Common myeloid progenitor, CD34-positive (primary cell): Measurements from ENCODE around the gene IL1RAP.

Source experiments
- CTCF ChIA-PET: fragments of 350-600 bp; sonication (Branson Sonifier 250); formaldehyde crosslinking; loops from one replicate; lab custom pipeline; 2021; ENCODE audit warnings: antibody characterized with exemption; lab: Charles Lee
- POLR2A ChIA-PET: fragments of 350-600 bp; sonication (Branson Sonifier 250); formaldehyde crosslinking; loops from one replicate; lab custom pipeline; 2021; ENCODE audit warnings: antibody characterized with exemption; lab: Charles Lee
- DNase-seq, 3 donors: peaks; one replicate each; pipeline versions ENCODE4 v3.0.0 to v3.0.0-alpha.2; 2013
- H3K27ac ChIP-seq, 2 experiments: 1 replicate in 1 of 2; 2 replicates in 1 of 2; pipeline ENCODE4 v1.7.0; 2013; ENCODE audit warnings: inconsistent platforms in 2 of 2, low read length in 2 of 2, mild to moderate bottlenecking in 2 of 2, low read depth in 1 of 2, moderate library complexity in 1 of 2; ENCODE audit not compliant: severe bottlenecking in 2 of 2, insufficient read depth in 1 of 2, poor library complexity in 1 of 2
- H3K27me3 ChIP-seq, 5 experiments: replicated peaks in 2 of 5; 1 replicate in 3 of 5; 2 replicates in 2 of 5; pipeline versions ENCODE4 v1.6.1 to v1.7.0; 2013; ENCODE audit warnings: low read length in 4 of 5, mild to moderate bottlenecking in 2 of 5, moderate library complexity in 2 of 5, inconsistent platforms in 1 of 5; ENCODE audit not compliant: insufficient read depth in 5 of 5, control insufficient read depth in 4 of 5
- H3K36me3 ChIP-seq, 4 experiments: 1 replicate in 2 of 4; 2 replicates in 2 of 4; pipeline versions ENCODE4 v1.6.1 to v1.7.0; 2013; ENCODE audit warnings: low read length in 3 of 4, control low read depth in 1 of 4, mild to moderate bottlenecking in 1 of 4; ENCODE audit not compliant: control insufficient read depth in 4 of 4, insufficient read depth in 4 of 4
- H3K4me1 ChIP-seq, 4 experiments: 1 replicate in 3 of 4; 2 replicates in 1 of 4; pipeline versions ENCODE4 v1.6.1 to v1.7.1; 2013; ENCODE audit warnings: low read length in 3 of 4, mild to moderate bottlenecking in 3 of 4, control low read depth in 1 of 4, inconsistent platforms in 1 of 4, moderate library complexity in 1 of 4; ENCODE audit not compliant: control insufficient read depth in 4 of 4, insufficient read depth in 4 of 4; ENCODE audit errors: control extremely low read depth in 1 of 4
- H3K4me3 ChIP-seq, 7 experiments: 1 replicate in 4 of 7; 2 replicates in 3 of 7; pipeline versions ENCODE4 v1.5.1 to v1.7.0; 2013; ENCODE audit warnings: mild to moderate bottlenecking in 7 of 7, low read length in 6 of 7, moderate library complexity in 6 of 7, inconsistent platforms in 2 of 7, low read depth in 2 of 7, control low read depth in 1 of 7; ENCODE audit not compliant: insufficient read depth in 4 of 7, control insufficient read depth in 1 of 7; ENCODE audit errors: extremely low read depth in 1 of 7
- H3K9me3 ChIP-seq, 5 experiments: 1 replicate in 4 of 5; 2 replicates in 1 of 5; pipeline versions ENCODE4 v1.6.1 to v1.7.1; 2013; ENCODE audit warnings: low read length in 4 of 5, mild to moderate bottlenecking in 2 of 5, inconsistent platforms in 1 of 5, low read depth in 1 of 5, moderate library complexity in 1 of 5; ENCODE audit not compliant: control insufficient read depth in 4 of 5, insufficient read depth in 2 of 5; ENCODE audit errors: control extremely low read depth in 1 of 5
- WGBS: methylation state at CpG from one replicate; pipeline ENCODE4 v1.1.5; 2013; ENCODE audit not compliant: insufficient coverage; 5-methylcytosine and 5-hydroxymethylcytosine counted together

The IL1RAP gene

DNA sequence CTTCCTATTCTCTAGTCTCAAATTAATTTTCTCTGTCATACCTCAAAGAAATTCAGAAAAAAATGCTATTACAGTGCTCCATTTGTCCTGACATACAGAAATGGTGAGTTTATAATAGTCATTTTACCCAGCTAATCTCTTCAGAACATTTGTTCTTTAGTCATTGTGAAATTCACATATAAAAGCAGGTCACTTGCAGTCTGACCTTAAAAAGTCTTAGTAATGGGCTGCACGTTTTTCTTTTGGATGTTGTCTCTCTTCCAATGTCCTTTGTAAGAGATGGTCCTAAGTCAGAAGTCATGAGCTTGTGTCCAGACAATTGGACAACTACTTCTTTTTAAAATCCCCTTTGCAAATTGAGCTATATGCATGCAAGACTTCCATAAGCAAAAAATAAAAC lies 17.0 kb upstream of the IL1RAP start:
- Histone ChIP-seq H3K36me3 (no peaks in the 10 kb centered on the region), H3K27ac (no peak overlapping the region), H3K4me1 (no peaks in the 10 kb centered on the region), H3K4me3 (no peak overlapping the region), H3K9me3 (no peaks in the 10 kb centered on the region), H3K27me3 (peaks cover 0 to 84% (median 39%) of the 10 kb centered on the region in 5 experiments)
- CTCF ChIA-PET, result interaction anchor here (1.0 kb wide), 1 partner anchor 30 kb away, joined by 4 read pairs; no protein-coding TSS in a partner anchor
- WGBS, result no CpG with 5 or more reads among the region's 1 CpG
- DNase-seq, result no peak
- POLR2A ChIA-PET, result no interaction called here

- peaks cover 0 to 84% (median 41%) of the 10 kb centered on the region in 5 experiments for H3K27me3 ChIP-seq
- H3K36me3 ChIP-seq, result no peaks in the 10 kb centered on the region
- H3K4me1 ChIP-seq, result no peaks in the 10 kb centered on the region
- H3K4me3 ChIP-seq, result no peak overlapping the region
- no peak overlapping the region for H3K27ac ChIP-seq
- no peak for DNase-seq
- CTCF ChIA-PET, result interaction anchor here (2.5 kb wide), 1 partner anchor 10 kb away, joined by 8 read pairs; no protein-coding TSS in a partner anchor
- H3K9me3 ChIP-seq, result no peaks in the 10 kb centered on the region
- 97% methylated on average over 3 of the region's 3 CpGs for WGBS
- POLR2A ChIA-PET, result no interaction called here
Observed at GRCh38 chr3:190497811-190498210, 16.1 kb upstream of the IL1RAP start.

GRCh38 chr3:190498293-190498692 lies 15.6 kb upstream of the IL1RAP start:
- H3K27me3 ChIP-seq, result peaks cover 0 to 84% (median 37%) of the 10 kb centered on the region in 5 experiments
- ChIA-PET CTCF (interaction anchor here (1.1 to 2.5 kb wide), 6 partner anchors 11 to 78 kb away, joined by 3 to 8 read pairs (median 5); partner anchors contain the start of gene IL1RAP), POLR2A (no interaction called here)
- H3K36me3 ChIP-seq, result no peaks in the 10 kb centered on the region
- H3K27ac ChIP-seq, result no peak overlapping the region
- WGBS, result no CpG with 5 or more reads among the region's 2 CpGs
- no peaks in the 10 kb centered on the region for H3K9me3 ChIP-seq
- DNase-seq, result no peak
- no peak overlapping the region for H3K4me3 ChIP-seq
- H3K4me1 ChIP-seq, result no peaks in the 10 kb centered on the region

DNA sequence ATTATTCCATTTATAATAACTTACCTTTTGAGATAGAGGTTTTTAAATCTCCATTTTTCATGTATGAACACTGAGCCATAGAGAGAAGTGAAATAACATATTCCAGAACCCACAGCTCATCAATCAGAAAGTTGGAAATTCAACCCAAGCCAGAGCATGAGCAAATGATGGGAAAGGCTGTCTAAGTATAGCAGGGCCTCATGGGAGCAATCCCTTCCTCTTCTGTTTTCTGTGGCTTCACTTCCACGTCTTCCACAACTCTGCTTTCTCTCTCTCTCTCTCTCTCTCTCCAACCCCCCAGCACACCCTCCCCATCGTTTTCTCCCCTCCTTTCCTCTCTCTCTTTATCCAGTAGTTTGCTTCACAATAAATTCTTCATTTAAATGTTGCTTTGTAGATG lies 14.8 kb upstream of the IL1RAP start:
- H3K9me3 ChIP-seq, result no peaks in the 10 kb centered on the region
- CTCF ChIA-PET, result interaction anchor here (0.6 to 2.5 kb wide), 8 partner anchors 12 to 198 kb away, joined by 3 to 8 read pairs (median 4); partner anchors contain the start of gene IL1RAP
- POLR2A ChIA-PET, result no interaction called here
- no CpG with 5 or more reads among the region's 2 CpGs for WGBS
- H3K4me3 ChIP-seq, result no peak overlapping the region
- H3K4me1 ChIP-seq, result no peaks in the 10 kb centered on the region
- H3K27ac ChIP-seq, result no peak overlapping the region
- H3K27me3 ChIP-seq, result peaks cover 0 to 86% (median 34%) of the 10 kb centered on the region in 5 experiments
- DNase-seq, result no peak
- H3K36me3 ChIP-seq, result no peaks in the 10 kb centered on the region

GRCh38 chr3:190502946-190503345 lies 10.9 kb upstream of the IL1RAP start:
- Histone ChIP-seq H3K4me3 (no peak overlapping the region), H3K27ac (no peak overlapping the region), H3K27me3 (peaks cover 0 to 77% (median 32%) of the 10 kb centered on the region in 5 experiments), H3K4me1 (no peaks in the 10 kb centered on the region), H3K36me3 (no peaks in the 10 kb centered on the region), H3K9me3 (no peaks in the 10 kb centered on the region)
- DNase-seq, result no peak
- ChIA-PET CTCF (interaction anchor here (1.5 kb wide), 1 partner anchor 10 kb away, joined by 4 read pairs; no protein-coding TSS in a partner anchor), POLR2A (no interaction called here)
- no CpG with 5 or more reads among the region's 3 CpGs for WGBS

DNA sequence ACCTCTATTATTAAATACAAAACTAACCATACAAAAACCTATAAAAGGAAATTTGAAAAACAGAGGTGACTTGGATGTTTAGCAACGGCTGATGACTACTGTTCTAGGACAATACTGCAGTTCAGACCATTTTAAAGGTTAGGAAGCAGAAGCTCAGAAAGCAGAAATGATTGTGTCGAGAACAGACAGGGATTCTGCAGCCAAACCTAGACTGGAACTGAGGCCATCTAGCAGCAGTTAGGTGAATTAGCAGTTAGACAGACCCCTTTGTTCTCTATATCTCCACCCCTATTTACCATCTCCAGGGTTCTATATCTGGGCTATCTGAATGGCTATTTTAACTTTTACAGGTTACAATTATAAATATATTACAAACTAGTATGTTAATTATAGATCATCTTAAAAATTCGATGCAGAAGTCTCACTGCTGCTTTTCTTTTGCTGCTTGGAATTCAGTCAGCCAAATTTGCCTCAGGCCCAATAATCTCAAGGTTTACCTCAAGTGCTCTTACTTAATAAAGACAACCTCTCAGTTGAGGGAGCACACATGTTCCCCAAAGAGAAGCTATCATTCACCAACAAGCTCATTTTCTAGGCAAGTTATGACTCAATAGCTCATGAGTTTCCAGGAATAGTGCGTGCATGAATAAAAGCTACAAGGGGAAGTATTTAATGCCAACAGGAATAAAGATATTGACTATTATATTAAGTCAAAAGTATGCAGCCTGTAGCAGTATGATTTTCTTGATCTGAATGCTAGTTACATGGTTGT lies 9.3 kb upstream of the IL1RAP start:
- no peaks in the 10 kb centered on the region for H3K36me3 ChIP-seq
- peak in 2 of 3 donors; percentile 55 to 58 for DNase-seq
- ChIA-PET POLR2A (interaction anchor here (0.9 kb wide), 1 partner anchor 9 kb away, joined by 3 read pairs; the partner anchor contains the start of gene IL1RAP), CTCF (interaction anchor here (0.6 to 1.7 kb wide), 9 partner anchors 8 to 280 kb away, joined by 3 to 5 read pairs (median 3); no protein-coding TSS in a partner anchor)
- H3K27me3 ChIP-seq, result peaks cover 0 to 71% (median 23%) of the 10 kb centered on the region in 5 experiments
- no peaks in the 10 kb centered on the region for H3K9me3 ChIP-seq
- H3K4me1 ChIP-seq, result peaks cover 0 to 3% (median 0%) of the 10 kb centered on the region in 4 experiments
- no peak overlapping the region for H3K27ac ChIP-seq
- WGBS, result 18% methylated on average over 2 of the region's 4 CpGs
- H3K4me3 ChIP-seq, result no peak overlapping the region
